GM19240 (cell line): Measurements from ENCODE around the gene GRWD1.
A peak's percentile ranks its signal among the peaks of the same experiment; 100 is the strongest.

Experiments
- DNase-seq: peaks from one replicate; pipeline ENCODE4 v3.0.0; 2011; ENCODE audit warnings: low spot score; ENCODE audit not compliant: insufficient read length

GRWD1 gene

DNA sequence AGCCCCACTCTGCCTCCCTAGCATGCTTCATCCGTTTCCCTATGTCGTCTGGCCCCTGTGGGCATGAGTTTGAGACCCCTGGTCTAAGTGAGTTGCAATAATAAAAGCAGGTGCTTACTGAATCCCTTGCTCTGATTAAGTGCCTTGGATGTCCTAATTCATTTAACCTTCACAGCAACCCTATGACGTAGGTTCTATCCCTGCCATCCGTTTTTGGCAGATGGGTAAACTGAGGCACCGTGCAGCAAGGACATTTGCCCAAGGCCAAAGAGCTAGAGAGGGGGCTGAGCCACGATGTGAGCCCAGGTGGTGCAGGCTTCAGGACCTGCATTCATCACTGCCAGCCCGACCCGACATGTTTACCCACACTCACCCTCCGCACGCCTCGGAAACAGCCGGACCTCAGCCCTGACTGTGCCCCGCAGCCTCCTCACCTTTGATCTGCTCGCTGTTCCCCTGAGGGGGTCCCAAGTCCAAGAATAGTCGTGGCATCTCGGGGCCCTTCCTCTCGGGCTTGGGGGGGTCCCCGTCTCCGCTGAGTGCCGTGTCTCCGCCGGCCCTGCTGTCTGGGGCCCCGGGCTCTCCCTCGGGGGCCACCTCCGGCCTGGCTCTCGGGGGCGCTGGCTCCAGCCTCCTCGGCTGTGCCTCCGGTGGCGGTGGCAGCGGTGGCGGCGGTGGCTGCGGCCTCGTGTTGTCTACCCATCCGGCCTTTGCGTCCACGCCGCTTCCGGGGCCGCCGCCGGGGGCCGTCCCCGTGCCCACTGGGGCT is 51.4 kb downstream of the GRWD1 start:
- DNase-seq, result no peak

- no peak for DNase-seq
Observed at GRCh38 chr19:48497728-48498594, 52.2 kb downstream of the GRWD1 start.

DNA sequence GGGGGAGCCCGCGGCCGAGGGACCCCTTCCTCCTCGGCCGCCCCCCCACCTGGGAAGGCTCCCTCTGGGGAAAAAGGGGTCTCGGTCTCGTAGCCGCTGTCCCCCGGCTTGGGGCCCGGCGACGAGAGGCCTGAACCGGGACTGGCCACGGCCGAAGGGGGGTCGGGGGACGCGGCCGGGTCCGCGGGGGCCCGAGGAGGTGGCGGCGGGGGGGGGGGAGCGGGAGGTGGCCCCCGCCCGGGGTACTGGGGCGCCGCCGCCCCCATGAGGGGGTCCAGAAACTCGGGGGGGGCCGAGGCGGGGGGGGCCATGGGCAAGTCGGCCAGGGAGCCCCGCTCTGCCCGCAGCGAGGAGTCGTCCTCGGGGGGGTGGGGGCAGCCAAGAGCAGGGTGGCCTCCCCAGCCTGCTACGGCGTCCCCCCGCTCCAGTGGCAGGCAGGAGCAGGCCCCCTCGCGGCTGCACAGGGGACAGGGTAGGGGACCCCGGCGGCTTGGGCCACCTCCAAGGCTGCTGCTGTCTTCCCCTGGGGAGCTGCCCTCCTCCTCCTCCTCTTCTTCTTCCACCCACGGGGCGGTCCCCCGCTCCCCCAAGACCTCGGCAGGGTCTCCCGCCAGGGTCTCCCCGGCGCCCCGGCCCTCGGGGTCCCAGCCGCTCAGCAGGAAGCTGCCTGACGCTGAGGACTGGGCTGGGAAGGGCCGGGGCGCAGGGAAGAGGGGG is 53.0 kb downstream of the GRWD1 start:
- DNase-seq, result no peak

- DNase-seq, result no peak
Observed at GRCh38 chr19:48499316-48500090, 53.7 kb downstream of the GRWD1 start.

GRCh38 chr19:48500830-48501493 is 55.2 kb downstream of the GRWD1 start:
- no peak for DNase-seq

DNA sequence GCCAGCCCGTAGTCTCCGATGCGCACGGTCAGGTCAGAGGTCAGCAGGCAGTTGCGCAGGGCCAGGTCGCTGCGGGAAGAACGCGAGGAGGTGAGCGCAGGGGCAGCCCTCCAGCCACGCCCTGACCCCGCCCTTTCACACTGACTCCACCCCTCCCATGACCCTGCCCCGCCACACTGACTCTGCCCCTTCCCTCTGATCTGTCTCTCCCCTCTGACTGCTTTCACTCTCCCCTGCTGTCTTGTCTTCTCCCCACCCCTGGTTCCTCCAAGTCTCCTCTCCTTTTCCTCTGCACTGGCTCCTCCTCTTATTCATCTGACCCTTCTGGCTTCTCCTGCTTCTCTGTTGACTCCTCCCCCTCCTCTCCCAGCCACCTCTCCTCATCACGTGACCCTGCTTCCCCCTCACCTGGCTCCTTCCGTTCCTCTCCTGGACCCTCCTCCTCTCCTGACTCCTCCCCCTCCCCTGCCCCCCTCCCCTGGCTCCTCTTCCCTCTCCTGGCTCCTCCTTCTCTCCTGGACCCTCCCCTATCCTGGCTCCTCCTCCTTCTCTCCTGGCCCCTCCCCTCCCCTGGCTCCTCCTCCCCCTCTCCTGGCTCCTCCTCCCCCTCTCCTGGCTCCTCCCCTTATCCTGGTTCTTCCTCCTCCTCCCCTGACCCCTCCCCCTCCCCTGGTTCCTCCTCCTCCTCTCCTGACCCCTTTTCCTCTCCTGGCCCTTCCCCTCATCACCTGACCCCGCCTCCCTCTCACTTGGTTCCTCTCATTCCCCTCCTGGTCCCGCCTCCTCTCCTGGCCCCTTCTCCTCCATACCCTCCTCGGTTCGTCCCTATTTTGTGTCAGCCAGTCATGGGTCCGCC is 55.9 kb downstream of the GRWD1 start:
- DNase-seq, result peak; percentile 78

DNA sequence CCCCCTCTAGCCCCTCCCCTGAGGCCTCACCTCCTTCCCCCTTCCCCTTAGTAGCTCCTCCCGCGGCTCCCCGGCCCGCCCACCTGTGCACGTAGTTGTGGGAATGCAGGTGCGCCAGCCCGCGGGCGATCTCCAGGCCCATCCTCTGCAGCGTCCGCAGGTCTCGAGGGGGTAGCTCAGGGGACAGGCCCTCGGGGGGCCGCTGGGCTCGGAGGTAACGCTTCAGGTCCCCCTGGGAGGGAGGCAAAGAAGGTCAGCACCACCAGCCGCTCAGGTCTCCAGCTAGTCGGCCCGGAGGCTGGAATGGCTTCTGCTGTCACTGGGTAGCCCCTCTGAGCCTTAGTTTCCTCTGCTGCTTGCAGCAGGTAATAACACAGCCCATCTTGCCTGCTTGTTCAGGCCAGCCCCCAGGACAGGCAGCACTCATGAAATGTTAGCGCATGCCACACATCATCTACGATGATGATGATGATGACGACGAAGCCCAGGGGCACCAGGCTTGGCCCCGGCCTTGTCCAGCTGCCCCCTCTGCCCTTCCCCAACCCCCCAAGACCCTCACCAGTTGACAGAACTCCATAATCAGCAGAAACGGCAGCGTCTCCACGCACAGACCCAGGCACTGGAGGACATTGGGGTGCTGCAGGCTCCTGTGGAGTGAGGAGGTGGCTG is 56.7 kb downstream of the GRWD1 start:
- DNase-seq, result no peak

DNA sequence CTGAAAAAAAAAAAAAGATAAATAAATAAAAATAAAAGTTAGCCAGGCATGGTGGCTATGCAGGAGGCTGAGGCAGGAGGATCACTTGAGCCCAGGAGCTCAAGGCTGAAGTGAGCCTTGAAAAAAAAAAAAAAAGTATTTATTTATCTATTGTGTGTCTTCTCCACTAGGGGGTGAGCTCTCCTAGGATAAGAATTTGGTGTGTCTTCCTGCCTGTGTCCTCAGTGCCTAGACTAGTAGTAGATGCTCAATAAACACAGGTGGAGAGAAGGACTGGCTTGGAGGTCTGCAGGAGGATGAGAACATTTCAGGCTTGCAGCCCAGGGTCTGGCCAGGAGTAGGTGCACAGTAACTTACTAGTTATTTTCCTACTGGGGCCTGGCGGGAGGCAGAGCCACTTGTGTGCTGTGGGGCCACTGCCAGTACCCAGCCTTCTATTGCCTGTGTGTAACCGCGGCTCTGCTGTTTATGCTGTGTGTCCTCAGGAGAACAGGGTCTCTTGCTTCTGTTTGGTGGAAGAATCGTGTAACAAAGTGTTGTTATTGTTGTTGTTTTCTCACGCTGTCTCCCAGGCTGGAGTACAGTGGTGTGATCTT is 60.5 kb downstream of the GRWD1 start:
- DNase-seq, result no peak
